GM19023 (cell line): Measurements from ENCODE around the gene C16orf74.

Experiments
- ATAC-seq: cut with Tn5 transposase; IDR thresholded peaks from one replicate; pipeline ENCODE4 v1.9.1; 2021; ENCODE audit warnings: mild to moderate bottlenecking, moderate library complexity; ENCODE audit not compliant: unreplicated experiment

Gene C16orf74

GRCh38 chr16:85698459-85698891, 52.4 kb downstream of the C16orf74 start:
- no peak for ATAC-seq

DNA sequence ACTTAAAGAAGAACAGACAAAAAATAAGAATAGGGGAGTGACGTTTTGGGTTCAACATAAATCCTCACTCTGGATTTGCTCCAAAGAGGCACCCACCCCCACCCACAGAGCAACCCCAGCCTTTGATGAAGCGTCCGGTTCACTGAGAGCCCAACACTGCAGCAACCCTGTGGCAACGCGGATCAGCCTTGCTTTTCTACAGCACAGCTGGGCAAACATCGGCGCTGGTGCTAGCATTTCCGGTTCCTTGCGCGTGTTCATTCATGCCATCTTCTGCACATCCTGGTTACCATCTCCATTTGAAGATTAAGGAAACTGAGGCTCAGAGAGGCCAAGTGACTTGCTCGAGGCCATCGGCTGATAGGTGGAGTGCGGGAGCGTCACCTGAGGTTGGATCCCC, 53.5 kb downstream of the C16orf74 start:
- ATAC-seq = no peak

DNA sequence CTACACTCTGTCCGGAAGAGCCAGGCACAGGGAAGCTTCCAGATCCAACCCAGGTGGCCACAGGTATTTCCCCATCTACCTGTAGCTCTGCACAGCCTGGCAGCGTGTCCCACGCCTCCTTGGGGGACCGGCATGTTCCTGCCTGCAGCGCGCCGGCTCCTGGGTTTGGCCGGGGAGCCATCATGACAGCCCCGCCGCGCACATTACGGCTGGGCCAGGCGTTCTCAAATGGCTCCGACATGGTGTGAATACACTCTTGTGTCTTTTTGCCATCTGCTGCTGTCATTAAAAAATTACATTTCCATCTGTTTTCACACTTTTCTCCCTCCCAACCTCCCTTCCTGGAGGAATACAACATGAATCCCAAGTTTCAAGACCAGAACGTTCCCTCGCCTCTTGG, 54.1 kb downstream of the C16orf74 start:
- ATAC-seq = no peak

DNA sequence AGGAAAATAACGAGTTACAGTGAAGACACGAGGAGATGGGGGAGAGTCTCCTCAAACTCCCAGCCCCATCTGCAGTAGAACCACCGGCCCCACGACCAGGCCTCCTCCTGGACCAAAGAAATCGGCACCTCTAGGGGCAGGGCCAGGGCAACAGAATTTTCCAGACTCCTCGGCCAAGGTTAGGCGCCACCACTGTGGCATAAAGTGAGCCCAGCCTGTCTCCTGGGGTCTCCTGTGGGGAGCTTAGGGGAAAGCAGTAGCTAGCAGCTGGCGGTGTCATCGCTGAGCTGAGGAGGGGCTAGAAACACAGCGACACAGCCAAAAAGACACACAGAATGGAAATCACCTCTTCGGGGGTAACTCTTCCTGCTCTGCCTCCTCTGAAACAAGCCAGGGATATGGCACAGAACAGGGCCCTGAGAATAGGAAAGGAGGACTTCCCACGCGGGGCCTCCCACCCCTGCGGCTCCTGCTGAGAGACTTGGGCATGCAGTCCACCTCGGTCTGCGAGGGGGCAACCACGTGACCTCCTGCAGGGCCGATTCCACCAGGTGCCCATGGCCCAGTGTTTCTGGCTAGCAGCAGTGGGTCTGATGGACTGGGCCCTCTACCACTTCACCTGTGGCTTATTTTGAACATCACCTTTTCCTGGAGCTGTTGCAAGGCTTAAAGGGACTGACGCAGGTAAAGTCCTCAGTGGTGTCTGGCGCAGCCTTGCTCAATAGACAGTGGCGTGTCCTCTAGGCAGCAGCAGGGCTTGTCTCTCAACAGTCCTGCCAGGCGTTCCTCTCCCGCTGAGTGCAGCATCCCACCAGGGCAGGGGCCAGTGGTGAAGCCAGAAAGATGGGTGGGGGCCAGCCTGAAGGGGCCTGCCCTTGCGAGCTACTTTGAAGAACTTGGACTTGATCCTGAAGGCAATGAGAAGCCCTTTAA, 55.4 kb downstream of the C16orf74 start:
- ATAC-seq = no peak

GRCh38 chr16:85690469-85691064, 60.3 kb downstream of the C16orf74 start:
- no peak for ATAC-seq

- no peak for ATAC-seq
These were observed 61.0 kb downstream of the C16orf74 start for GRCh38 chr16:85689950-85690320.

- no peak for ATAC-seq
These were observed 61.5 kb downstream of the C16orf74 start for GRCh38 chr16:85689285-85689949.

DNA sequence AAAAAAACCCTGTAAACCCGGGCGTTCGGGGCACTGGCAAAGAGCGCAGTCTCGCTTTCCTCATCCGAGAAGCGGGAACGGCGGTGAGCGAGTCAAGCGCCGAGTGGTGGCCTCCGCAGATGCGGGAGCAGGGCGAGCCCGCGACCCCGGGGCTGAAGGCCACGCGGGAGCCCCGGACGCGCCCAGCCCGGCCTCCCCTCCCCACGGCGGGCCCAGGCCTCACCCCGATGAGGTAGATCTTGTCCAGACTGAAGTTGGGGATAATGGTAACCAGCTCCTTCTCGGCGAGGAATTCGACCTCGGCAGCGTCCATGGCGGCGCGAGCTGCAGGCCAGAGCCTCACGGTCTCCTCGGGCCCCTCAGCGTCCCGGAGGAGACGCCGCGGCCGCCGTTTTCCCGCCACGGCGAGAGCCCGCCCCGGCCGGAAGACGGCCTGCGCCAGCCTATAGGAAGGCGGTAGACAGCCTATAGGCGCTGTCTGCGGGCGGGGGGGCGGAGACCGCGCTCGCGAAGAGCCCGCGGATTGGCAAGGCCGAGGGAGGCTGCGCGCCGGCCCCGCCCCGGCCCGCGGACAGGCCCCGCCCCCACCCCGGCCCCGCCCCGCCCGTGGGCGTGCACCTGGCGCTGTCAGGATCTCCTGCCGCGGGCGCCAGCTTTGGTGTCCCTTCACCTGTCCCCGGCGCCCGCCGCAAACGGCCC, 62.2 kb downstream of the C16orf74 start, which contains the start of gene GINS2:
Gene GINS2, minus strand, starts transcription at position 369 of the 699 bp plus-strand sequence. Its CDS starts 56 bp downstream, at position 313.
- ATAC-seq = peak; percentile 91

DNA sequence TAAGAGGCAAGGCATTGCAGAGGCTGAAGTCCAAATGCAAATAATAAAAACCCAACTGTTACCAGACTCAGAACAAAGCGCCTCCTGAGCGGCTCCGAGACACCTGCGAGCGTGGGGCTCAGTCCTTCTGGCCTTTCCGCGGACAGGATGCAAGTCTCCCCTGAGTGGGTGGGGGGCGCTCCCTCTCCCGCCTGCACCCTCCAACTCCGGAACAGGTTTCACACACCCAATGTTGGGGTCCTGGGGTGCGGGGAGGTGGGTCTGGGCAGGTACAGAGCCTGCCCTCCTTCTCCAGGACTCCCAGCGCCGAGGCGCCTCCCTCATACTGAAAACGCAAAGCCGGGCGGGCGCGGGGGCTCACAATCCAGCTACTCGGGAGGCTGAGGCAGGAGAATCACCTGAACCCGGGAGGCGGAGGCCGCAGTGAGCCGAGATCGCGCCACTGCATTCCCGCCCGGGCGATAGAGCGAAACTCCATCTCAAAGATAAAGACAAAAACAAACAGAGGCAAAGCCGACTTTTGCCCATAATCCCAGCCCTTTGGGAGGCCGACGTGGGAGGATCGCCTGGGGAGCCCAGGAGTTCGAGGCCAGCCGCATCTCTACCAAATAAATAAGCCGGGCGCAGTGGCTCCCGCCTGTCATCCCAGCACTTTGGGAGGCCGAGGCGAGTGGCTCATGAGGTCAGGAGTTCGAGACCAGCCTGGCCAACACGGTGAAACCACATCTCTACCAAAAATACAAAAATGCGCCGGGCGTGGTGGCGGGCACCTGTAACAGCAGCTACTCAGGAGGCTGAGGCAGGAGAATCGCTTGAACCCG, 63.0 kb downstream of the C16orf74 start:
- no peak for ATAC-seq

DNA sequence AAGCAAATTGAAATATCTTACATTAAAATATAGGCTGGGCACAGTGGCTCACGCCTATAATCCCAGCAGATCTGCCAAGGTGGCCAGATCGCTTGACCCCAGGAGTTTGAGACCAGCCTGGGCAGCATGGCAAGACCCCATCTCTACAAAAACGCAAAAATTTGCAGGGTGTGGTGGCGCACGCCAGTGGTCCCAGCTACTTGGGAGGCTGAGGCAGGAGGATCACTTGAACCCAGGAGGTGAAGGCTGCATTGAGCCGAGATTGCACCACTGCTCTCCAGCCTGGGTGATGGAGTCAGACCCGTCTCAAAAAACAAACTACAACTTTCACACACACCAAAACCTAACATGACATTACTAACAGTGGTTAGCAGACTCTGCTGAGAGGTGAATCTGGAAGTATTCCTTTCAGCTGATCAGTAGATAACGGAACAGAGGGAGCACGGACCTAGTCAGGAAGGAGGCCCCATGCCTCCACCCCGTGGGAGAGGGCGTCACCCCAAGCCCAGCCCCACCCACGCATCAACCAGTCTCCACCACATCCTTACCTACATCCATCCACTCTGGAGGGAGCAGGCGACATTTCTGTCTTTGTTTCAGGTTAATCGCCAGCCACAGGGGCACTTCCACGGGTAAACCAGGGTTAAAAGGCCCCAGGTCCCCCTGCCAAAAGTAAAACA, 63.8 kb downstream of the C16orf74 start:
- ATAC-seq = no peak

- ATAC-seq = no peak
These were observed 65.6 kb downstream of the C16orf74 start for GRCh38 chr16:85685251-85685650.

DNA sequence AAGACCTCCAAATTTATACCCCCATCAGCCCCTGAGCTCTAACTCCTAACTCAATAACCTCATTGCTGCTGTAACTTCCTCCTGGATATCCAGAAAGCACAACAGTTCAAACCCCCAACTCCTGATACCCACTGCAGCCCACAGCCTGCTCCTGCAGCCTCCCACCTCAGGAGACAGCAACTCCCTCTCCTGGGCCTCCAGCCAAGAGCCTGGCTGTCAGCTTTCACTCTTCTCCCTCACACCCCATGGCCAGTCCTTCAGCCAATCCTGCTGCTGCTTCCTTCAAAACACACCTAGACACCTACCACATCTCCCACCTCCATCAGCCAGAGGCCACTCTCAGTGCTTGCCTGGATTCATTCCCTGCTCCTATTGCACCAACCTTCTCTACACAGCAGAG, 67.5 kb downstream of the C16orf74 start:
- ATAC-seq = no peak

DNA sequence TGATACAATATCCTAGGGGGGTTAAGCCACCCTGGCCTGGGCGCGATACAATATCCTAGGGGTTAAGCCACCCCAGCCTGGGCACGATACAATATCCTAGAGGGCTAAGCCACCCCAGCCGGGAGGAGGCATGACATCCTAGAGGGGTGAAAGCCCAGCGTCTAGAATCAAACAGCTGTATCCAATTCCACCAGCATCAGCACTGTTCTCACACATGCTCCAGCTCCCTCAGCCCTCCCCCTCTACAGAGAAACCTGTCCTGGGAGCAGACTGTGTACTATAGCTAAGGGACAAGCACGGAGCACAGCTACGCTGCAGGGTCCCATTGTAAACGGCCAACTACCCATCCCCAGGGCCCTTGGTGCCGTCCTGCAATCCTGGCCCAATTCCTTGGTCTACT, 68.4 kb downstream of the C16orf74 start:
- no peak for ATAC-seq

DNA sequence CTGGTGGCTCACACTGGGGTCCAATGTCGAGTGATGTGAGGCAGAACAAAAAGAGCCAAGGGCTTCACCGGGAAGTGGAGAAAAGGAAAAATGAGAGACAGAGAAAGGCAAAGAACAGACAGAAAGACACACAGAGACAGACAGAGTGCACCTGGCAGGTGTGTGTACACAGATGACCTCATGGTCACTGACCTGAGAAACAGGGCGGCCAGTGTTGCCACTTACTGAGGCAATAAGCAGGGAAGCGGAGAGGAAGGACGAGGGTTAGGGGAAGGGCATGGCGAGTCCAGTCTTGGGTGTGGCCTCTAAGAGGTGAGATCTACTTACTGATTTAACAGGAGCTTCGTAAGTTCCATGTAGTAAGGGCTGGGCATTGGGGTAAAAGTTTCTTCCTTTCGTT, 69.6 kb downstream of the C16orf74 start:
- ATAC-seq = no peak

DNA sequence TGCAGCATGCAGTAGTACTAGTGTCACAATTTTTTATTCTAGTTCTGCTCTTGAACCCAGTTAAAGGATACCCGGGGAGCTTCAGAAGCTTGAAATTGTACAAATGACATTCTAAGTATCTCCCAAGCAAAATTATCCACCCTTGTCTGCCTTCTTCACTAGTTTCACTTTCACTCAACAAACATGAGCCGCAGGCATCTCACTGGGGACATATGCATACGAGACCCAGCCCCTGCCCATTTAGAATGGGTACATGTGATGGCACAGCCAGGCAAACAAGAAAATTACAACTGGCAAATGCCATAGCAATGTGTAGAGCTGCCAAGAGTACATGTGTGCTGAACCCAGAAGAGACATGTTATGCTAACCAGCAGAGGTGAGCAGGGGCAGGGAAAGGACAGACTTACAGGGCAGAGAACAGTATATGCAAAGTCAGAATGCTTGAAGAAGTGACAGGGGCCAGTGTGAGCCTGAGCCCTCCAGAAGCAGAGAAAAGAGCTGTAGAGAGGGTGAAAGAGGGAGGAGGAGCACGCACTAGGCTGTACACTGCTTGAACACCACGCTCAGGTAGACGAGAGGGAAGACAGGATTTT, 70.4 kb downstream of the C16orf74 start:
- no peak for ATAC-seq

- ATAC-seq = no peak
These were observed 71.0 kb downstream of the C16orf74 start for GRCh38 chr16:85679870-85680269.

DNA sequence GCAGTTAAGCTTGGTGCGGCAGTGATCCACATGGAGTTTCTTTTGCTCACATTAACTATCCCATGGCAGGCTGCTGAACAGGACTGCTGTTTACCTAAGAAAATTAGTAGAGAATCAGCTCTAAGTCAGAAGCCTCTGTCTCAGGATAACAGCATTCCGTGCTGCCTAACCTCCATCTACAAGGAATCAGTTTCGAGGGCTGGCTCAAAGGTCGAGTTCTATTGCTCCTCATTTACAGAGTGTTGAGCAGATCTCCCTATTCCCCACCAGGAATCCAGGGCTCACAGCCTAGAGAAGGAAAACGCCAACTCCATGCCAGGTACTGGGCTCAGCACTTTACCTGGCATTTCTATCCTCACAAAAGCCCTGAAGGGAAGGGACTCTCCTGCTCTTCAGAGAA, 72.1 kb downstream of the C16orf74 start:
- no peak for ATAC-seq

GRCh38 chr16:85678016-85678415, 72.9 kb downstream of the C16orf74 start:
- no peak for ATAC-seq

DNA sequence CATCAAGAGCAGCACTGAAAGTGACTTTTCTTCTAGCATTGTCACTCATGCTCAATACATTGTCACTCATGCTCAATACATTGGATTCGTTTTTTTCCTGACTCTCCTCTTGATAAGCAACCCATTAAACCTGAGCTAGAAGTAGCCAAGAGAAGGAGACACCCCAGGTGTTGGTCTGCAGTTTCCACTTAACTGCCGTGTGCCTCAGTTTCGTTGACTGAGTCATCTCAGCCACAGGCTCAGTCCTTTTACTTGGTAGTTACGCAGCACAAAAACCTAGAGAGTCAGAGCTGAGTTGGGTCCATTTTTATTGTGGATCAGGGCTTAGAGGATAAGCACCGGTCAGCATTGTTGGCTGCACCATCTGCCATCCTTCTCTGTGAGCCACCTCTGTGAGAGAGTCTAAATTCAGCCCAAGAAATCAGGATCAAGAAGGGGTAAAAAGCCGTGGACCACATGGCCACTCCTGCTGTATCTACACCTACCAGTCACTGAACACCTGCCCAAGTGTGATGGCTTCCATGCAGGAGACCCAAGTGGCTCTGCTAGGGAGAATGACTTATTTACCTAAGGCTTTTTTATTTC, 73.4 kb downstream of the C16orf74 start:
- ATAC-seq = no peak
